Measurements from ENCODE around the gene HSBP1L1. TPM values are rescaled to one million over a fixed set of nuclear protein-coding genes. Genes with fewer than 3 reads are reported as not detected.

Gene HSBP1L1
- total RNA-seq, 1 experiment from 2014 or later = 5.8 TPM

DNA sequence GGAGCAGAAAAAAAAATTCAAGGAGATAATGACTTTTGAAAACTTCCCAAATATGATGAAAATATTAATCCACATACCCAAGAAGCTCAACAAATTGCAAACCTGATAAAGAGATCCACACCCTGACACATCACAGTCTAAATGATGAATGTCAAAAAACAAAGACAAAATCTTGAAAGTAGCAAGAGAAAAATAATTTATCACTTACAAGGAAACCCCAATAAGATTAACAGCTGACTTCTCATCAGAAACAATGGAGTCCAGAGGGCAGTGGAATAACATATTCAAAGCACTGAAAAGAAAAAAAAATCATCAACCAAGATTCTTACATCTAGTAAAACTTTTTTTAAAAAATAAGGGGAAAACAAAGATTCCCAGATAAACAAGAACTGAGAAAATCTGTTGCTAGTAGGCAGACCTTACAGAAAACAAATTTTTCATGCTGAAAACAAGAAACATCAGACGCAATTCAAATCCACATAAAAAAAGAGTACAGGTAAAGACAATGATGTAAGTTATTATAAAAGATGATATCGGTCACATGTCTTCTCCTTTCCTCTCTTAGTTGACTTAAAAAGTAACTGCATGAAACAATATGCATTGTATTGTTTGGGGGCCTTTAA, 34.3 kb upstream of the HSBP1L1 start:
- no peak for DNase-seq (ENCODE audit: low spot score)

DNA sequence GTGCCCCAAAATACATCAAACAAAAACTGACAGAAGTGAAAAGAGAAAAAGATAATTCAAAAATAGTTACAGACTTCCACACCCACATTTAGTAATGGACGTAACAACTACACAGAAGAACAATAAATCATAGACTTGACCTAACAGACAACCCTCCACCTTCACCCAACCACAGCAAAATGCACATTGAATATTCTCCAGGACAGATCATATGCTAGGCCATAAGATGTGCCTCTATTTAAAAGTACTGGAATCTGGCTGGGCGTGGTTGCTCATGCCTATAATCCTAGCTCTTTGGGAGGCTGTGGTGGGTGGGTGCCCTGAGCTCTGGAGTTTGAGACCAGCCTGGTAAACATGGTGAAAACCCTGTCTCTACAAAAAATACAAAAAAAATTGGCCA, 33.0 kb upstream of the HSBP1L1 start:
- DNase-seq (ENCODE audit: low spot score) = no peak

DNA sequence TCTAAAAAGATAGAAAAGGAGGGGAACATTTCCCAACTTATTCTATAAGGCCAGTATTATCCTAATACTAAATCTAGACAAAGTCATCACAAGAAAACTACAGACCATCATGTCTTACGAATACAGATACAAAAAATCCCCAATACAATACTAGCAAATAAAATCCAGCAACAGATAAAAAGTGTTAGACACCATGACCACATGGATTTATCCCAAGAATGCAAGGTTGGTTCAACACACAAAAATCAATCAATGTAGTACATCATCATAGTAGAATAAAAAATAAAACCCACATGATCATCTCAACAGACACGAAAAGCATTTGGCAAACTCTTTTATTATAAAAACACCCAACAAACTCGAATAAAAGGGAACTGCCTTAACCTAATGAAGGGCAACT, 31.5 kb upstream of the HSBP1L1 start:
- DNase-seq (ENCODE audit: low spot score) = no peak

DNA sequence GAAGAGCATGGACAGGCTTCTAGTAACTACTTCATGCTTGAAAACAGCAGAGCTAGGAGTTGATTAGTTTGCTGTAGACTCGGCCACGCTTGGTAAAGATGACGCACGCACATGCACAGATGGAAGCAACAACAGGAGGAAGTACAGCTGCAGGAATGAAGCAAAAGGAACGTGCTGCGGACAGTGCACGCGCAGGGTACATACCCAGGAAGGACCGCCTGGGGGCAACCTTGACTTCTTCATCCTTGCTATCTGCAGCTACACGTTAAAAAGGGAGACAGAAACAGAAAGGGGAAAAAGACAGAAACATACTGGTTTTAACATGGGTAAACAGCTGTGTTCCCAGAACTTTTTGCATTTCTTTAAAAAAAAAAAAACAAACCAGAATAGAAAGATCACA, 30.7 kb upstream of the HSBP1L1 start:
- no peak for DNase-seq (ENCODE audit: low spot score)

DNA sequence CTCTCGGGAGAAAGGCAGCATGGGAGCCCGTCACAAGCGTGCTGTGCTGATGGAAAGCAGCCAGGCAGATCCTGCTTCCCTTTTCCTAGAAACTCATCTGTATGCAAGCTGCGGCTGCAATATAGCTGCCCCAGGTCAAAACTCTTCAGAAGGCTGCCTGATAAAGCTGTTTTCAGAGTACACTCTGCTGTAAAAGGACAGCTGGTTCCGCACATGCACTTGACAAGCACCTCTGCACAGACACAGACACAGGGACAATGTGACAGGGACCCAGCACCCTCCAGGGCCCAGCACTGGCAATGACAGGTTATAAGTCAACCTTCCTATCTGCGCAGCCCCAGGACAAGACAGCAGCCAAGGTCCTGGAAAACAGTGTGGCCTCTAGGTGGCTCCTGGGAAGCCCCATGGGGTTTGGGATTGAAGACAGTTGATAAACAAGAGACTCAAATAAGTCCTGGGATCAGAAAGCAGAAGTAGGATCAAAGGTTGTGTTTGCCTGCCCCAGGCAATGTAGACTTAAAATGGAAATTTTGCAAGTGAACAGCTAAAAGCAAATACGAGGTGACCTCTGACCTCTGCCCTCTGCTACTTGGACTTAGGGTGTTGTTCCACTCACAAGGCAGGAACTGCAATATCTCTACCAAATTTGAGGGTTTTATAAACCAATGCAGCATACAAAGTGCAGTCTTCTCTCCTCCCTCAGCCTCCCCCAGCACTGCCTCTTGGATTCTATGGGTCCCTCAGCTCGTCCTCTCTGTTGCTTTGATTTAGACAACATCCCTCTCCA, 29.9 kb upstream of the HSBP1L1 start:
- DNase-seq (ENCODE audit: low spot score) = no peak

DNA sequence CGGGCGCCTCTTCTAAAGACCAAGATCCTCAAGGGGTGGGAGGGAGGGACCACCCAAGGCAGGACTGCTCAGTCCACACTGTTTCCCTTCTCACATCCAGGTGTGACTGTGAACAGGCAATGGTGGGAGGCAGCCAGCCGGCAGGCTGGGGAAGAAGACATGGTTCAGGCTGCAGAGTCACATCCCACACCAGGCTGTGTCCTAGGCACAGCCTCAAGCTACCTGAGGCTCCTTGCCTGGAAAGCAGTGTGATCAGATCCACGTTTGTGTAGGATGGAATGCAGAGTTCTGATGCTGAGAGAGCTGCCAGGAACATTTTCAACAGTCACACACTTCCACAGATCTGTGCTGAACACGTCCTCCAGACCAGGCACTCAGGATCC, 29.4 kb upstream of the HSBP1L1 start:
- DNase-seq (ENCODE audit: low spot score) = no peak

DNA sequence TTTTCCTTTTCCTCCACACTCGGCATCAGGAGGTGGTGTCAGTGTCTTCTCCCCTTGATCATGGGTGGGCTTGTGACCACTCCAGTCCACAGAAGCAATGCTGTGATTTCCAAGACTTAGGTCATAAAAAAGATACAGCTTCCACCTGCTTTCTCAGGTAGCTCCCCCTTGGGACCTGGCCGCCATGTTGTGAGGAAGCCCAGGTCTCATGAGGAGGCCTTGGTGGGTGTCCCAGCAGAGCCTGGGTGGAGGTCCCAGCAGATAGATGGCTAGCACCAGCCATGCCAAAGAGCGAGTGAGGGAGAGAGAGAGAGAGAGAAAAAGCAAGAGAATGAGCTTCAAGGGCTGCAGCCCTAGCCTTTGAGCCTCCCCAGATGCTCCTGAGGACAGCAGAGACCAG, 28.9 kb upstream of the HSBP1L1 start:
- DNase-seq (ENCODE audit: low spot score) = no peak

DNA sequence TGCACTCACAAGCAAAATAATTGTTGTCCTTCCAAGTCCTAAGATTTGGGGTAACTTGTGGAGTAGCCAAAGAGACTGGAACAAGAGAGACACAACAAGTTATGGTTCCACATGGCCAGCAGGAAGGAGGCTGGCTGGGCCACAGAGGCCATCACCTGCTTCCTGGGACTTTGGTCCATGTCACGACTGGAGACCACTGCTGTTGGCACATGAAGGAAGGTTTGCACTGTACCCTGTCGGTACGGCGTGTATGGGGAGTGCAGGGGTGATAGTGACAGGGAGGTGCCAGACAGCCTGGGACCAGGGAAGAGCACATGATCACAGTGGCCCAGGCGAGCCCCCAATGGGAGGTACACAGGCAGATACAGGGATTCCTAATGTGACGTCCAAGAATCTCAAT, 28.5 kb upstream of the HSBP1L1 start:
- no peak for DNase-seq (ENCODE audit: low spot score)

DNA sequence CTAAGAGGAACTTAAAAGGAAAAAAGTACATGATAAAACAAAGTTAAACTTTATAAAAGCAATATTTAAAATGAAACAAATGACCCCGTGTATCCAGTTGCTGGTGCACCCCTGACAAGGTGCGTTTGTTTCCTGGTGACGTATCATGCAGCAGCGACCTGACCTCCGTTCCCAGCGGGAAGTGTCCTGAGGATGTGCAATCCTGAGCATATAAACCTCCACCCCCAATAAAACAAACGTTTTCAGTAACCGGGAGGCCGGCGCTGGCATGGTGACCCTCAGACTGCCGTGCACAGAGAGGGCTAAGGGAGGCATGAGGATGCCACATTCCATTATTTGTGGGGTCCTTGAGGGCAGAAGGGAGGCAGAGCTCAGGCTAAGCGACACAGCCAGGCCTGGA, 27.8 kb upstream of the HSBP1L1 start:
- no peak for DNase-seq (ENCODE audit: low spot score)

DNA sequence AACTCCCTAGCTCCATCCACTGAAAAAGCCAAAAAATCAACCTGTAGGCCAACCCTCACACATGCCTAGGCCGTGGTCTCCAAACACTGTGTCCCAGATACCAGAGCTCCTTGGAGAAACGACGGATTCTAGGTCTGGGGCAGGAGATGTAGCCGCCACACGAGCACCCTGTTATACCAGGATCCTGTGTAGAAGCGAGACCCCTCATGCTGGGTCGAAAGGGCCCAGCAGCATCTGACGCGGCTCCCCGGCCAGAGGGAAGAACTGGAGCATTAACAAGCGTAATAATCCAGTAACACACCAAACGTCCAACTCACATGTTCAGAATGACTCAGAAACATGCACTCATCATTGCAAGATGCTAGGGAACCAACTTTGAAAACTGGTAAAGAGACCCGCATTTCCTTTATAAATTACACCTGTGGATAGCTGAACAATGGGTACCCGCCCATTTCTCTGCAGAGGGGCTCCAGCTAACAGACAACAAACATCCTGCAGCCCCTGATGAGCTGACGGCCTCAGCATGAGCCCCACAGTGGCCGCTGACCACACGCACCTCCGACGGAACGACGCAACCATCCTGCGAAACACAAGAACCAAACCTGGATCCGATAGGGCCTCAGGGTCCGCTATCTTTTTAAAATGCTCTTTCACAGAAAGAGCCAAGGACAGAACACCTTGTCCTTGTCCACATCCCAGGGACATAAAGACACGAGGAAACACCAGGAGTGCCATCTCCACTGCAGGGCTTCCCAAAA, 27.2 kb upstream of the HSBP1L1 start:
- DNase-seq (ENCODE audit: low spot score) = no peak

DNA sequence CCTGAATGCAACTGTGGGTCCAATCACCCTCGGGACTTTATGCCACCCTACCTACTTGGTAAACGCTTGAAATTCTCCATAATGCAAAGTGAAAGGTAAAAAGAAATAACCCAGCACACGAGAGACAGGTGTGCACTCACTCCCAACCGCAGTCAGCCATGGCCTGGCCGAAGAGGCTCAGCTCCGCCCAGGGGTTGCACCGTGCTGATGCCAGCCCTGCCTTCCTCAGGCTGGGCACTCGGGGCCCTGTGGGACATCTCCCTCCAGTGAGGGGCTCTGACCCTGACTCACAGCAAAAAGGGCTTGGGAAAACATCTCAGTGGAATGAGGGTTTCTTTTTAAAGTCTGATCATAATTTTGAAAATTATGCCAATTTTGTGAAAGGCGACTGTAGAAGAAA, 26.2 kb upstream of the HSBP1L1 start:
- no peak for DNase-seq (ENCODE audit: low spot score)

DNA sequence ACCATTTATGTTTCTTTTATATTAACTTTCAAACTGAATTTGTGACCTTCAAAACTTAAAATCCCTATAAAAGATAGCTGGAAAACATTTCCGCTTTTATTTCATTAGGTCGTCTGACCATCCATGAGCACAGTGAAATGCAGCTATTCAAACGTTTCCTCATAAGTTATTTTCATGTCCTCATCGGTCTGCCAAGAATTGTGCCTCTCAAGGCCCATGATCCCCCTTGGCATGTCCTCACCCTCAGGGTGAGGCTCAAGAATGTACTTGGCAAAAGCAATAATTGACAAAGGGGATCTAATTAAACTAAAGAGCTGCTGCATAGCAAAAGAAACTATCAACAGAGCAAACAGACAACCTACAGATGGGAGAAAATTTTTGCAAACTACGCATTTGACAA, 25.3 kb upstream of the HSBP1L1 start:
- DNase-seq (ENCODE audit: low spot score) = no peak

DNA sequence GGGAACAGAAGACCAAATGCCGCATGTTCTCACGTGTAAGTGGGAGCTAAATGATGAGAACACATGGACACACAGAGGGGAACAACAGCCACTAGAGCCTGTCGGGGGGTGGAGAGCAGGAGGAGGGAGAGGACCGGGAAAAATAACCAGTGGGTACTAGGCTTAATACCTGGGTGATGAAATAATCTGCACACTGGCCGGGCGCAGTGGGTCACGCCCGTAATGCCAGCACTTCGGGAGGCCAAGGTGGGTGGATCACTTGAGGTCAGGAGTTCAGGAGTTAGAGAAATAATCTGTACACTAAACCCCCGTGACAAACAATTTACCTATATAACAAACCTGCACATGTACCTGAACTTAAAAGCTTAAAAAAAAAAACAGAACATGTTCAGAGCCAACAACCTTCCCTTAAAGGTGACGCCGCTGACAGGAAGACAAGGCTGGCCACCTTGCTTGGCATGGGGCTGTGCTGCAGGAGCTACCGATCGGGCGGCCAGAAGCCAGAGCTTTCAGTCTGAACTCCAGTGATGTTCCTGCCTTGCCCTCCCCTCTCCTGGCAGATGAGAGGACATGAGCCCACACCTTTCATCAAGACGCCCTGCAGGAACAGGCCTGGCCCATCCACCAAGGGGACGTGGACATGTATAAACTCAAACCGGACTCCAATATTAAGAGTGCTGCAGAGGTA, 24.2 kb upstream of the HSBP1L1 start:
- no peak for DNase-seq (ENCODE audit: low spot score)

DNA sequence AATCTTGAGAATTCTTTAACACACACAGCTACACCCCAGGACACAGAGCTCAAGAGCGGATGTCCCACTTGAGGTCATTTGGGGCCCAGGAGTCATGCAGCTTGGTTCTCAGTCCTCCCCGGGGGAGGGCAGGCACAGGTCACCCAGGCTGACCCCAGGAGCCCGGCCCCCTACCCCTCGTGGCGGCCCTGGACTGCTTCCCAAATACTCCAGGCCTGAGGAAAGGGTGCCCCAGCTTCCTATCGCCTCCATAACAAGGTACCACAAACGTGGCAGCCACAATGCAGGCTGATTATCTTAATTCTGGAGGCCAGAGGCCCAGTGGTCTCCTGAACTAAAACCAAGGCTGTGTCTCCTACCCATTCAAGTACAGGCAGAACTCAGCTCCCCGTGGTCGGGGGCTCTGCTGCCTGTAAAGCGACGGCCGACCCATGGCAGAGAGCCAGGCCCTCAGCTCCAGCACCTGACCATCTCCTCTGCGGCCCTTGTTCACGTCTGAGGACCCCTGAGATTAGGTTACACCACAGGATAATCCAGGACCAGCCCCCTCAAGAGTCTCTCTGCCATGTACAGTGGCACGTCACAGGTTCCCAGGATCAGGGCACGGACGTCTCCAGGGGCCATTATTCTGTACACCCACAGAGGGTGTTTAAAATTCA, 23.5 kb upstream of the HSBP1L1 start:
- no peak for DNase-seq (ENCODE audit: low spot score)

DNA sequence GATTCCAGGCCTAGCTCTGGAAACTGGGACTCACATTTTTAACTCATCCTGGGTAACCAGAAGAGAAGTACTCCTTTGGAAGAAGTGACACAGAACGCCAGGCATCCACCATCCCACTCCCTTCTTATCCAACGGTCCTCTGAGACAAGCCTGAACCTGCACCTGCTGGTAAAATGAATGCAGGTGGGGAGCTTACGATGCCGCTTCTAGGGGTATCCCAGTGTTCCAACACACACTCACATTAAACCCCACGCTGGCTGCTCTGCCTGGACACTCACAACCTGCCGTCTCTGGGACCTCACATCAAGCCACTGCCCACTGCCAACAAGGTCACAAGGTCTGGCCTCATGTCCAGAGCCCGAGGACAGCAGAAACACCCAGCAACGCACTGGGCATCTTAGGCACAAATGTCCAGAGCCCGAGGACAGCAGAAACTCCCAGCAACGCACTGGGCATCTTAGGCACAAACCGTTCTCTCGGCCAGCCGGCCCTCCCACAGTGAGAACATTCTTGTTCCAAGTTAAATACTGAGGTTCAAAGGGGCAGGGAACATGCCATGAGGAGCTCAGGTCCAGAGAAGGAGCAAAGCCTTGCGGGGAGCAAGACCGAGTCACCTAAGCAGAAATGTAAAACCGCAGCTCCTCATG, 22.8 kb upstream of the HSBP1L1 start:
- DNase-seq (ENCODE audit: low spot score) = no peak

DNA sequence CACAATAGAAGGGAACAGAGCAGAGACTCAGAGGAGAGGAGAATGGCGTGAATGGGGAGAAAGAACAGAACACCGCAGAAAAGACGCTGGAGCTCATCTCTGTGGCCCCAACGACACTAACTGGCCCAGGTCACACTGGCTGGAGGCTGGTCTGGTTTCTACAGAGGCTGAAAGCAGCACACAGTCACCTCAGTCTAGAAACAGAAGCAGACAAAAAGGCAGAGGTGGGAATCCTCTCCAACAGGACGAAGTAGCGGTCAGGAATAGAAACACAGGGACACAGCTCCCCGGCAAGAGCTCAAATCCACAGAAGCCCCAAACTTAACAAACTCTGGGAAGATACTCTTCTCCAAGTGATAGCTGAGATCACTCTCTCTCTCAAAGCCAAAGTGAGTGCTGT, 22.2 kb upstream of the HSBP1L1 start:
- no peak for DNase-seq (ENCODE audit: low spot score)

DNA sequence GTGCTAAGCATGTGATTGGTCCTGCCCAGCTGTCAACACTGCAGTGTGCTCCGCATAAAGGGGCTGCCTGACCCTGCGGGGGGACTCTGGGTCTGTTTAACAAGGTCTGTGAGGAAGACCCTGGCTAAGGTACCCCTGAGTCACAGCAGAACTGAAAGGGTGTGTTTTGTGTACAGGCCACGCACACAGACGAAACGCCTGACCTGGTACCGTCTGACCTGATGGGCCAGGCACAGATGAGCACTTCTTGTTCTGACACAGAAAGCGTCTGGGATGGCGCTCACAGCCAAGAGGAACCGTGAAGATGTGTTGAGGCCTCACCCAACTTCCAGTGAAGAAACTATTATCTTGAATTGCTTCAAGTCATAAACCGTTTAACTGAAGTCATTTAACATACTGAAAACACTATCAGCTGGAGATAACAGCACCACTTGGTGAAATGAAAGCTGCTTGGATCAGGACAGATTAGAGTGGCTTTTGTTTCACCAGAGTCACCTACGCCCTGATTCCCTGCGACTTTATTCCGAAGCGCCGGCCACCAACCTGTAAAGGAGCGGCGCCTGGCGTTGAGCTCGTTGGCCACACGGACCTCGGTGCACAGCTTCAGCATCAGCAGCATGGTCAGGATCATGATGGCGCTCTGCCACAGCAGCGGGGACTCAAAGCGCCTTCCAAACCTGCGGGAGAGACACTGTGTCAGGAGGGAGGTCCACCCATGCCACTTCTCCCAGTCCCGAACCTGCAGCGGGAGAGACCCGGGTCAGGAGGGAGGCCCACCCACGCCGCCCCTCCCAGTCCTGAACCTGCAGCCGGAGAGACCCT, 21.4 kb upstream of the HSBP1L1 start:
- DNase-seq (ENCODE audit: low spot score) = no peak

DNA sequence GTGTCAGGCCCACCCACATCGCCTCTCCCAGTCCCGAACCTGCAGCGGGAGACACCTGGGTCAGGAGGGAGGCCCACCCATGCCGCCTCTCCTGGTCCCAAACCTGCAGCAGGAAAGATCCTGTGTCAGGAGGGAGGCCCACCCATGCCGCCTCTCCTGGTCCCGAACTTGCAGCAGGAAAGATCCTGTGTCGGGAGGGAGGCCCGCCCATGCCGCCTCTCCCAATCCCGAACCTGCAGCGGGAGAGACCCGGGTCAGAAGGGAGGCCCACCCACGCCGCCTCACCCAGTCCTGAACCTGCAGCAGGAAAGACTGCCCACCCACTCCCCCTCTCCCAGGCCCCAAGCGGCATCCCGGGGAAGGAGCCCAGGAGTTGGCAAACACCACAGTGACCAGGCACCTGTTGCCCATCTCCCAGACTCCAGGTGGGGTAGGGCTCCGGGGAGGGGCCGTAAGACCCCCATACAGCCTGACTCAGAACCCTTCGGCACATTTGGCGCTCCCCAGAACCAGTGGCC, 20.8 kb upstream of the HSBP1L1 start:
- no peak for DNase-seq (ENCODE audit: low spot score)

DNA sequence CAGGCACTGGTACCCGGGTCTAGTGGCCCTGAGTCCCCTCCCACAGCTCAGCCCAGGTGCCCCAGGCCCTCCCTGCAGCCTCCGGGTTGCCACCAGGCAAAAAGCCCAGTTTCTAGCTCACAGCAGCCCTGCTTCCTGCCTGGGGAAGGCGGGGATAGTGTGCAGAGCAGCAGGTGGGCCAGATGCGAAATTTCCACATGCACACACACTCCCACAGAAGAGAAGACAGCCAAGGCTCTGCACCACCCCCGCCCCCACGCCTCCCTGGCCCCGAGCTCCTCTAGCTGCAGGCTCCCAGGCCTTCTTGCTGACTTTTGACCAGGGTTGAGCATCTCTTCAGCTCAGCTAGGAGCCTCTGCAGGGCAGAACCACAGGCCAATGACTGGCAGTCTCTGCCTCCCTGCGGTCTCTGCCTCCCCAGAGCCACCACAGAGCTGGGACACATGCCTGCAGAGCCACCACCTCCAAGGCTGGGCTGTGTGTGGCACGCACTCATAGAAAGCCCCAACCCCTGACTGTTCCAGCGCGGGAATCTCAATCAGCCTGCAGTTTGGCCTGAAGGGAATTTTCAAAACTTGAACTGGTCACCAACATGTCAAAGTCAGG, 20.2 kb upstream of the HSBP1L1 start:
- no peak for DNase-seq (ENCODE audit: low spot score)

DNA sequence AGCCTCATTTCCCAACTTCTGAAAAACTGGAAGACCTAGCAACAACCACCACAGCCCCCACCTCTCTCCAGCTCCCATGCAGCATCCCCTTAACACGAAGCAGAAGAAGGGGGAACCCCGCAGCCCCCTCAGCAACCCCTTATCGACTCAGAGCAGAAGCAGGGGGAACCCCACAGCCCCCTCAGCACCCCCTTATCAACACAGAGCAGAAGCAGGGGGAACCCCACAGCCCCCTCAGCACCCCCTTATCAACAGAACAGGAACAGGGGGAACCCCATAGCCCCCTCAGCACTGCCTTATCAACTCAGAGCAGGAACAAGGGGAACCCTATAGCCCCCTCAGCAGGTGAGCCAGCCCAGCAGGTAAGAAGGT, 19.7 kb upstream of the HSBP1L1 start:
- DNase-seq (ENCODE audit: low spot score) = no peak
